ENCODE results near the gene WDR55.

GRCh38 chr5:140641716-140642115 is 23.0 kb upstream of the WDR55 start:
- TF ChIP-seq POLR2AphosphoS5 (IDR thresholded peaks at IDR 0.05; ENCODE audit: low read depth, low read length) (no peak), SIN3A (IDR thresholded peaks at IDR 0.05; ENCODE audit: borderline replicate concordance, insufficient read depth, low read length) (no peak)
